ENCODE results near the gene NAP1L4.

The NAP1L4 gene

GRCh38 chr11:2933375-2934020 is 58.6 kb downstream of the NAP1L4 start:
- no peak for DNase-seq

- no peak for DNase-seq
These were observed 59.3 kb downstream of the NAP1L4 start for GRCh38 chr11:2932850-2933251.

- DNase-seq = no peak
These were observed 60.1 kb downstream of the NAP1L4 start for GRCh38 chr11:2931771-2932738.

GRCh38 chr11:2931420-2931746 is 60.7 kb downstream of the NAP1L4 start:
- no peak for DNase-seq

- DNase-seq = peak; percentile 37
These were observed 61.3 kb downstream of the NAP1L4 start for GRCh38 chr11:2930704-2931419.

- peak; percentile 14 for DNase-seq
These were observed 62.0 kb downstream of the NAP1L4 start for GRCh38 chr11:2929950-2930703.

- no peak for DNase-seq
These were observed 62.6 kb downstream of the NAP1L4 start for GRCh38 chr11:2929531-2929949.

GRCh38 chr11:2928605-2929530 is 63.3 kb downstream of the NAP1L4 start, which contains the start of gene PHLDA2:
TSS of gene PHLDA2 (minus strand) at chr11:2929420. CDS start at chr11:2929364, 56 bp downstream.
- peak; percentile 41 for DNase-seq

- DNase-seq = no peak
These were observed 64.1 kb downstream of the NAP1L4 start for GRCh38 chr11:2927851-2928604.

- DNase-seq = no peak
These were observed 64.9 kb downstream of the NAP1L4 start for GRCh38 chr11:2927121-2927800.

- no peak for DNase-seq
These were observed 65.5 kb downstream of the NAP1L4 start for GRCh38 chr11:2926611-2927051.

GRCh38 chr11:2924821-2925675 is 67.1 kb downstream of the NAP1L4 start:
- DNase-seq = no peak

GRCh38 chr11:2924381-2924780 is 67.7 kb downstream of the NAP1L4 start:
- DNase-seq = no peak

- DNase-seq = no peak
These were observed 68.4 kb downstream of the NAP1L4 start for GRCh38 chr11:2923446-2924375.

- no peak for DNase-seq
These were observed 69.5 kb downstream of the NAP1L4 start for GRCh38 chr11:2922655-2923054.

GRCh38 chr11:2921742-2922493 is 70.2 kb downstream of the NAP1L4 start:
- no peak for DNase-seq

GRCh38 chr11:2921261-2921660 is 70.9 kb downstream of the NAP1L4 start:
- no peak for DNase-seq
